Kidney (tissue), 14 donors: ENCODE data around the gene TNFRSF14. TPM values are rescaled to one million over a fixed set of nuclear protein-coding genes. Genes with fewer than 3 reads are reported as not detected.

Source experiments
- DNase-seq, 5 donors: peaks; one replicate each; pipeline ENCODE4 v3.0.0-alpha.2; 2013 to 2020
- FAIRE-seq: peaks from 2 replicates; lab custom pipeline; 2012; peaks lifted over from hg19 to GRCh38; lab: Jason Lieb, UNC
- H3K27ac ChIP-seq, 2 donors: one replicate each; pipeline ENCODE4 v1.7.0; 2013; ENCODE audit warnings: low read depth in 2 of 2, low read length in 2 of 2, inconsistent platforms in 1 of 2
- H3K27me3 ChIP-seq: one replicate; pipeline ENCODE4 v1.7.1; 2013; ENCODE audit warnings: low read length, inconsistent platforms; ENCODE audit not compliant: control insufficient read depth, insufficient read depth
- H3K36me3 ChIP-seq, 3 donors: one replicate each; pipeline versions ENCODE4 v1.7.0 to v1.7.1; 2013; ENCODE audit warnings: low read length in 3 of 3, control low read depth in 1 of 3, inconsistent platforms in 1 of 3; ENCODE audit not compliant: insufficient read depth in 3 of 3, control insufficient read depth in 2 of 3
- H3K4me1 ChIP-seq, 3 donors: one replicate each; pipeline versions ENCODE4 v1.7.0 to v1.7.1; 2013; ENCODE audit warnings: low read length in 3 of 3, inconsistent platforms in 1 of 3, low read depth in 1 of 3; ENCODE audit not compliant: control insufficient read depth in 2 of 3, insufficient read depth in 2 of 3
- H3K4me3 ChIP-seq, 3 donors: one replicate each; pipeline versions ENCODE4 v1.7.0 to v1.8.1; 2013; ENCODE audit warnings: low read length in 3 of 3, control low read depth in 1 of 3, inconsistent platforms in 1 of 3
- H3K9ac ChIP-seq, 3 donors: one replicate each; pipeline versions ENCODE4 v1.7.0 to v1.7.1; 2013; ENCODE audit warnings: low read length in 3 of 3, control low read depth in 1 of 3, inconsistent platforms in 1 of 3
- H3K9me3 ChIP-seq, 3 donors: one replicate each; pipeline versions ENCODE4 v1.7.0 to v1.7.1; 2013; ENCODE audit warnings: low read length in 3 of 3, control low read depth in 1 of 3, inconsistent platforms in 1 of 3; ENCODE audit not compliant: control insufficient read depth in 2 of 3, insufficient read depth in 1 of 3
- intact Hi-C: fragments of 100-400 bp; cut with DNase I; formaldehyde crosslinking; loops from one replicate; pipeline ENCODE4 v1.11.1; 2022
- polyA plus RNA-seq: library from polyadenylated mRNA; stranded (reverse); fragments of 350-450 nt; fragmentation: Illumina TruSeq; extraction: RNeasy Lipid Tissue Mini Kit (QIAGEN cat#74804); gene quantifications from one replicate; pipeline ENCODE4 v1.2.3, GENCODE V29; 2014; ENCODE audit warnings: low read depth, low replicate concordance; ENCODE audit not compliant: insufficient read depth
- total RNA-seq: library from RNA; stranded (reverse); fragmentation: NEBNext Ultra II Directional; extraction: Animal tissue kit (Norgen Biotek cat#: 25700); gene quantifications from one replicate; pipeline ENCODE4 v1.2.1, GENCODE V29; 2021
- TF ChIP-seq, protein P1 (sequence below): IDR thresholded peaks from 3 replicates; pipeline ENCODE4 v1.5.1; 2012; ENCODE audit warnings: mild to moderate bottlenecking, moderate library complexity, borderline replicate concordance; ENCODE audit not compliant: insufficient read depth; ENCODE audit errors: extremely low read depth
- donor health status: control.
- donor health status: control.
- donor health status: control.
- donor health status: control.
- donor health status: control.
- donor health status: DM: yes; HTN: yes; CAD: no.
- donor health status: Normal renal cell carcinoma (clear cell type).

The TNFRSF14 gene
- total and polyA plus RNA-seq, 2 donors from 2014 or later = 95.0 to 99.1 TPM

DNA sequence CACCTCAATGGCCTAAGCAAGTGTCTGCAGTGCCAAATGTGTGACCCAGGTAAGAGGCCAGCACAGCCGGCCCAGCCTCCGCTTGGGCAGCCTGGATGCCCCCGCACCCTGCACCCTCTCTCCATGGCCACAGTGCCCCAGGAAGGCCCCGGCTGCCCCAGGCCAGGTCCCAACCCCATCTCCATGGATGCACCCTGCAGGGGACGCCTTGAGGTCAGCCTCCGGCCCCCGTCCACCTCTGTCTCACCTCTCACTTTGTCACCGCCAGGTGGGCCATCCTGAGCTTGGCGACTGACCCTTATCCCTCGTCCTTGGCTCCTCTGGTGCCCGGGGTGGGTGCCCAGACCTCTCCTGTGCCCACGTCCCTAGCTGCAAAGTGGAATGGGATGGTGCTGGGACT is 2.2 kb downstream of the TNFRSF14 start:
- Histone ChIP-seq H3K4me1 (peaks cover 0 to 24% (median 13%) of the 10 kb centered on the region in 3 donors), H3K9me3 (no peaks in the 10 kb centered on the region), H3K27ac (no peak overlapping the region), H3K27me3 (no peaks in the 10 kb centered on the region), H3K36me3 (no peaks in the 10 kb centered on the region), H3K9ac (no peak overlapping the region), H3K4me3 (no peak overlapping the region)
- intact Hi-C loops = no loop called here
- TF ChIP-seq, protein P1, sequence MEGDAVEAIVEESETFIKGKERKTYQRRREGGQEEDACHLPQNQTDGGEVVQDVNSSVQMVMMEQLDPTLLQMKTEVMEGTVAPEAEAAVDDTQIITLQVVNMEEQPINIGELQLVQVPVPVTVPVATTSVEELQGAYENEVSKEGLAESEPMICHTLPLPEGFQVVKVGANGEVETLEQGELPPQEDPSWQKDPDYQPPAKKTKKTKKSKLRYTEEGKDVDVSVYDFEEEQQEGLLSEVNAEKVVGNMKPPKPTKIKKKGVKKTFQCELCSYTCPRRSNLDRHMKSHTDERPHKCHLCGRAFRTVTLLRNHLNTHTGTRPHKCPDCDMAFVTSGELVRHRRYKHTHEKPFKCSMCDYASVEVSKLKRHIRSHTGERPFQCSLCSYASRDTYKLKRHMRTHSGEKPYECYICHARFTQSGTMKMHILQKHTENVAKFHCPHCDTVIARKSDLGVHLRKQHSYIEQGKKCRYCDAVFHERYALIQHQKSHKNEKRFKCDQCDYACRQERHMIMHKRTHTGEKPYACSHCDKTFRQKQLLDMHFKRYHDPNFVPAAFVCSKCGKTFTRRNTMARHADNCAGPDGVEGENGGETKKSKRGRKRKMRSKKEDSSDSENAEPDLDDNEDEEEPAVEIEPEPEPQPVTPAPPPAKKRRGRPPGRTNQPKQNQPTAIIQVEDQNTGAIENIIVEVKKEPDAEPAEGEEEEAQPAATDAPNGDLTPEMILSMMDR = no peak
- DNase-seq = peak in 1 of 5 donors; percentile 76
- no peak for FAIRE-seq

DNA sequence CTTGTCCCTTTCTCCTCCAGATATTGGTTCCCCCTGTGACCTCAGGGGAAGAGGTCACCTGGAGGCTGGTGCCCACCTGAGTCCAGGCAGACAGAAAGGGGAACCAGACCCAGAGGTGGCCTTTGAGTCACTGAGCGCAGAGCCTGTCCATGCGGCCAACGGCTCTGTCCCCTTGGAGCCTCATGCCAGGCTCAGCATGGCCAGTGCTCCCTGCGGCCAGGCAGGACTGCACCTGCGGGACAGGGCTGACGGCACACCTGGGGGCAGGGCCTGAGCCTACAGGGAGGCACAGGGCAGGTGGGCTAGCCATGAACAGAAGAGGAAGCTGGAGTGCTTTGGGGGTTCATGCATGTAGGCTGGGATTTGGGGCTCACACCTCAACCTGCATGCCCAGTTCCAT is 2.7 kb downstream of the TNFRSF14 start:
- Histone ChIP-seq H3K4me1 (peaks cover 0 to 24% (median 13%) of the 10 kb centered on the region in 3 donors), H3K4me3 (no peak overlapping the region)
- peak in 1 of 5 donors; percentile 65 for DNase-seq

DNA sequence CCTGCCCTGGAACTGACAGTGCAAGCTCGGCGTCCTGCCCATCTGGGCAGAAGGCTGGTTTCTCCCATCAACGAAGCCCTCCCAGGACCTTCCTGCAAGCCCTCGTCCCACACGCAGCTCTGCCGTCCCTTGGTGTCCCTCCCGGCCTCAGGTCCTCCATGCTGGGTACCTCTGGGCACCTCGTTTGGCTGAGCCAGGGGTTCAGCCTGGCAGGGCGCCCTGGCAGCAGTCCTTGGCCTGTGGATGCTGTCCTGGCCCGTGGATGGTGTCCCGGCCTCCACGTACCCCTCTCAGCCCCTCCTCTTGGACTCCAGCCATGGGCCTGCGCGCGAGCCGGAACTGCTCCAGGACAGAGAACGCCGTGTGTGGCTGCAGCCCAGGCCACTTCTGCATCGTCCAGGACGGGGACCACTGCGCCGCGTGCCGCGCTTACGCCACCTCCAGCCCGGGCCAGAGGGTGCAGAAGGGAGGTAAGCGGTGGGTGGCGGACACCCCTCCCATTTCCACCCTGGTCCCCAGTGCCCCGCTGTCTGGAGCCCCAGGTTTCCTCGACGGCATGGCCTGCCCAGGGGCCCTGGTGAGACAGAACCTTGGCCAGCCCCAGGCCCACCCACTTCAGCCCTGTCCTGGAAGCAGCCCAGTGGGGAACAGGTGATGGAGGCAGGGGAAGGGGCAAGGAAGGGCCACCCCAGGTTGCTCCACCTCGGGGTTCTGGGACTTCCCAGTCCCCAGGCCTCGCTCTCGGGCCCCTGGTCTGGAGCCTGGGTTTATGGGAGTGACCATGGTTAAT is 3.5 kb downstream of the TNFRSF14 start:
- Histone ChIP-seq H3K4me1 (peaks cover 0 to 24% (median 13%) of the 10 kb centered on the region in 3 donors), H3K27ac (no peak overlapping the region), H3K36me3 (no peaks in the 10 kb centered on the region), H3K27me3 (no peaks in the 10 kb centered on the region), H3K4me3 (no peak overlapping the region), H3K9ac (no peak overlapping the region), H3K9me3 (no peaks in the 10 kb centered on the region)
- intact Hi-C loops = no loop called here
- DNase-seq (peak in 1 of 5 donors; percentile 83), FAIRE-seq (no peak)
- TF ChIP-seq, protein P1 = no peak

More for the DNA sequence above, 2.7 kb downstream of the TNFRSF14 start:
- Histone ChIP-seq H3K36me3 (no peaks in the 10 kb centered on the region), H3K9me3 (no peaks in the 10 kb centered on the region), H3K27ac (no peak overlapping the region), H3K27me3 (no peaks in the 10 kb centered on the region), H3K9ac (no peak overlapping the region)
- no peak for FAIRE-seq
- TF ChIP-seq, protein P1 = no peak
- intact Hi-C loops = no loop called here
